Effector memory CD8-positive, alpha-beta T cell (primary cell): Measurements from ENCODE around the gene IAPP.

Experiments
- ATAC-seq: fragments of 150-1000 bp; cut with Tn5 transposase; replicated peaks from 2 replicates; pipeline ENCODE4 v1.10.0; 2021; ENCODE audit warnings: mild to moderate bottlenecking, moderate library complexity
- DNase-seq, 3 experiments: peaks; one replicate each; pipeline ENCODE4 v3.0.0; 2021
- H3K27ac Mint-ChIP-seq, 2 donors: one replicate each; pipeline ENCODE4 v1.8.0; 2022; ENCODE audit warnings: mild to moderate bottlenecking in 2 of 2, mixed read lengths in 2 of 2, moderate library complexity in 2 of 2
- H3K27me3 Mint-ChIP-seq, 2 donors: one replicate each; pipeline ENCODE4 v1.8.0; 2022; ENCODE audit warnings: mixed read lengths in 2 of 2
- H3K36me3 Mint-ChIP-seq: one replicate; pipeline ENCODE4 v1.8.0; 2022; ENCODE audit warnings: mild to moderate bottlenecking, moderate library complexity, mixed read lengths; ENCODE audit not compliant: insufficient read depth
- H3K4me1 Mint-ChIP-seq, 2 donors: one replicate each; pipeline ENCODE4 v1.8.0; 2022; ENCODE audit warnings: low read depth in 2 of 2, mixed read lengths in 2 of 2
- H3K4me3 Mint-ChIP-seq, 2 donors: one replicate each; pipeline ENCODE4 v1.8.0; 2022; ENCODE audit warnings: mild to moderate bottlenecking in 2 of 2, mixed read lengths in 2 of 2, moderate library complexity in 2 of 2
- H3K9me3 Mint-ChIP-seq, 2 donors: one replicate each; pipeline ENCODE4 v1.8.0; 2022; ENCODE audit warnings: mixed read lengths in 2 of 2
- total RNA-seq, 9 experiments: gene quantifications; one replicate each; lab custom pipeline; 2026; lab: John Stamatoyannopoulos, UW

IAPP gene
- 0 to 0.07 (median 0) reads per million in 9 experiments for total RNA-seq

GRCh38 chr12:21372602-21373001 is at the start of gene IAPP:
Gene IAPP, plus strand, starts transcription at chr12:21372902. Its CDS starts 450 bp downstream, at chr12:21373352.
- H3K36me3 Mint-ChIP-seq, result peaks cover 3% of the 10 kb centered on the region
- peaks cover 6% of the 10 kb centered on the region in 2 donors for H3K27me3 Mint-ChIP-seq
- peaks cover 5 to 10% of the 10 kb centered on the region in 2 donors for H3K4me1 Mint-ChIP-seq
- H3K4me3 Mint-ChIP-seq, result no peak within 1 kb of the TSS
- no peaks in the 10 kb centered on the region for H3K9me3 Mint-ChIP-seq
- no peak within 1 kb of the TSS for H3K27ac Mint-ChIP-seq
- ATAC-seq, result no peak
- DNase-seq, result no peak

- H3K9me3 Mint-ChIP-seq, result peaks cover 0 to 8% of the 10 kb centered on the region in 2 donors
- DNase-seq (no peak), ATAC-seq (no peak)
Observed at GRCh38 chr12:21323736-21324135, 49.0 kb upstream of the IAPP start.

GRCh38 chr12:21324551-21324950 is 48.2 kb upstream of the IAPP start:
- Mint-ChIP-seq H3K27me3 (no peaks in the 10 kb centered on the region), H3K27ac (no peak overlapping the region), H3K9me3 (peaks cover 0 to 8% of the 10 kb centered on the region in 2 donors), H3K4me1 (no peaks in the 10 kb centered on the region), H3K36me3 (no peaks in the 10 kb centered on the region), H3K4me3 (no peak overlapping the region)
- DNase-seq, result no peak
- no peak for ATAC-seq

More at GRCh38 chr12:21323736-21324135, 49.0 kb upstream of the IAPP start:
- Mint-ChIP-seq H3K4me3 (no peak overlapping the region), H3K27ac (no peak overlapping the region), H3K27me3 (no peaks in the 10 kb centered on the region), H3K36me3 (no peaks in the 10 kb centered on the region), H3K4me1 (no peaks in the 10 kb centered on the region)

- no peak overlapping the region for H3K27ac Mint-ChIP-seq
- no peak overlapping the region for H3K4me3 Mint-ChIP-seq
- ATAC-seq, result no peak
- H3K4me1 Mint-ChIP-seq, result no peaks in the 10 kb centered on the region
- H3K27me3 Mint-ChIP-seq, result no peaks in the 10 kb centered on the region
- no peaks in the 10 kb centered on the region for H3K36me3 Mint-ChIP-seq
- DNase-seq, result no peak
- peaks cover 0 to 8% of the 10 kb centered on the region in 2 donors for H3K9me3 Mint-ChIP-seq
Observed at GRCh38 chr12:21328578-21328977, 44.1 kb upstream of the IAPP start.

- Mint-ChIP-seq H3K9me3 (peaks cover 0 to 8% of the 10 kb centered on the region in 2 donors), H3K27me3 (peaks cover 2 to 3% of the 10 kb centered on the region in 2 donors), H3K27ac (no peak overlapping the region), H3K4me3 (no peak overlapping the region), H3K36me3 (no peaks in the 10 kb centered on the region), H3K4me1 (no peaks in the 10 kb centered on the region)
- ATAC-seq (no peak), DNase-seq (no peak)
Observed at GRCh38 chr12:21330682-21331253, 41.9 kb upstream of the IAPP start.

- DNase-seq, result no peak
- Mint-ChIP-seq H3K27me3 (peaks cover 7 to 35% of the 10 kb centered on the region in 2 donors), H3K27ac (no peak within 1 kb of the TSS), H3K36me3 (no peaks in the 10 kb centered on the region), H3K4me3 (no peak within 1 kb of the TSS), H3K9me3 (no peaks in the 10 kb centered on the region), H3K4me1 (no peaks in the 10 kb centered on the region)
- ATAC-seq, result no peak
Observed at GRCh38 chr12:21334771-21335325, 37.9 kb upstream of the IAPP start, which contains the start of gene SLCO1A2. Gene SLCO1A2, minus strand, starts transcription at chr12:21334917. Its CDS starts 270 bp downstream, at chr12:21334647.

GRCh38 chr12:21336656-21337055 is 36.0 kb upstream of the IAPP start:
- peaks cover 15 to 39% of the 10 kb centered on the region in 2 donors for H3K27me3 Mint-ChIP-seq
- H3K4me3 Mint-ChIP-seq, result no peak overlapping the region
- H3K27ac Mint-ChIP-seq, result no peak overlapping the region
- no peaks in the 10 kb centered on the region for H3K36me3 Mint-ChIP-seq
- DNase-seq (no peak), ATAC-seq (no peak)
- no peaks in the 10 kb centered on the region for H3K9me3 Mint-ChIP-seq
- peaks cover 0 to 6% of the 10 kb centered on the region in 2 donors for H3K4me1 Mint-ChIP-seq

GRCh38 chr12:21337453-21337852 is 35.2 kb upstream of the IAPP start:
- DNase-seq (no peak), ATAC-seq (no peak)
- Mint-ChIP-seq H3K27ac (no peak overlapping the region), H3K4me1 (peaks cover 0 to 6% of the 10 kb centered on the region in 2 donors), H3K27me3 (peaks cover 15 to 39% of the 10 kb centered on the region in 2 donors), H3K4me3 (no peak overlapping the region), H3K9me3 (no peaks in the 10 kb centered on the region), H3K36me3 (no peaks in the 10 kb centered on the region)

GRCh38 chr12:21337959-21338744 is 34.5 kb upstream of the IAPP start:
- Mint-ChIP-seq H3K36me3 (no peaks in the 10 kb centered on the region), H3K27me3 (peaks cover 15 to 39% of the 10 kb centered on the region in 2 donors), H3K4me3 (no peak overlapping the region), H3K27ac (no peak overlapping the region), H3K4me1 (peaks cover 0 to 6% of the 10 kb centered on the region in 2 donors), H3K9me3 (no peaks in the 10 kb centered on the region)
- ATAC-seq, result no peak
- no peak for DNase-seq

- no peak for ATAC-seq
- Mint-ChIP-seq H3K4me3 (no peak overlapping the region), H3K27me3 (peaks cover 15 to 39% of the 10 kb centered on the region in 2 donors), H3K36me3 (no peaks in the 10 kb centered on the region), H3K4me1 (peaks cover 0 to 6% of the 10 kb centered on the region in 2 donors), H3K27ac (no peak overlapping the region), H3K9me3 (no peaks in the 10 kb centered on the region)
- DNase-seq, result no peak
Observed at GRCh38 chr12:21339921-21340320, 32.8 kb upstream of the IAPP start.

- no peak for DNase-seq
- no peak for ATAC-seq
- H3K27me3 Mint-ChIP-seq, result peaks cover 15 to 39% of the 10 kb centered on the region in 2 donors
Observed at GRCh38 chr12:21340403-21340802, 32.3 kb upstream of the IAPP start.

GRCh38 chr12:21341769-21342168 is 30.9 kb upstream of the IAPP start:
- no peaks in the 10 kb centered on the region for H3K9me3 Mint-ChIP-seq
- peaks cover 0 to 6% of the 10 kb centered on the region in 2 donors for H3K4me1 Mint-ChIP-seq
- H3K27ac Mint-ChIP-seq, result no peak overlapping the region
- DNase-seq (no peak), ATAC-seq (no peak)
- no peaks in the 10 kb centered on the region for H3K36me3 Mint-ChIP-seq
- H3K4me3 Mint-ChIP-seq, result no peak overlapping the region
- peaks cover 8 to 31% of the 10 kb centered on the region in 2 donors for H3K27me3 Mint-ChIP-seq

More at GRCh38 chr12:21340403-21340802, 32.3 kb upstream of the IAPP start:
- Mint-ChIP-seq H3K27ac (no peak overlapping the region), H3K4me1 (peaks cover 0 to 6% of the 10 kb centered on the region in 2 donors), H3K4me3 (no peak overlapping the region), H3K9me3 (no peaks in the 10 kb centered on the region), H3K36me3 (no peaks in the 10 kb centered on the region)

GRCh38 chr12:21343636-21344035 is 29.1 kb upstream of the IAPP start:
- Mint-ChIP-seq H3K9me3 (no peaks in the 10 kb centered on the region), H3K4me1 (peaks cover 0 to 6% of the 10 kb centered on the region in 2 donors), H3K36me3 (no peaks in the 10 kb centered on the region), H3K27me3 (peaks cover 8 to 32% of the 10 kb centered on the region in 2 donors), H3K4me3 (no peak overlapping the region), H3K27ac (no peak overlapping the region)
- ATAC-seq (no peak), DNase-seq (no peak)
